Fibroblast of the aortic adventitia (primary cell): ENCODE measurements around the gene SLC43A1. TPM values are rescaled to one million over a fixed set of nuclear protein-coding genes. Genes with fewer than 3 reads are reported as not detected.

Experiments
- DNase-seq: peaks from one replicate; pipeline ENCODE4 v3.0.0-alpha.2; 2010; ENCODE audit warnings: low read depth
- H3K4me3 ChIP-seq: 2 replicates; pipeline ENCODE4 v1.5.1; 2011; ENCODE audit warnings: low read depth, mild to moderate bottlenecking, control low read depth, low read length, moderate library complexity
- total RNA-seq: library from RNA; depleted of rRNA; stranded (reverse); fragments of >200 nt; gene quantifications from 2 replicates; pipeline ENCODE4 v1.2.3, GENCODE V29; 2012; ENCODE audit warnings: low replicate concordance
- TF ChIP-seq, protein P1 (sequence below): IDR thresholded peaks from 2 replicates; pipeline ENCODE4 v1.5.1; 2011; ENCODE audit warnings: mild to moderate bottlenecking, low read length, control low read depth, inconsistent platforms; ENCODE audit not compliant: insufficient read depth

The SLC43A1 gene
- total RNA-seq, 1 donor: 11.4 TPM

- TF ChIP-seq, protein P1, sequence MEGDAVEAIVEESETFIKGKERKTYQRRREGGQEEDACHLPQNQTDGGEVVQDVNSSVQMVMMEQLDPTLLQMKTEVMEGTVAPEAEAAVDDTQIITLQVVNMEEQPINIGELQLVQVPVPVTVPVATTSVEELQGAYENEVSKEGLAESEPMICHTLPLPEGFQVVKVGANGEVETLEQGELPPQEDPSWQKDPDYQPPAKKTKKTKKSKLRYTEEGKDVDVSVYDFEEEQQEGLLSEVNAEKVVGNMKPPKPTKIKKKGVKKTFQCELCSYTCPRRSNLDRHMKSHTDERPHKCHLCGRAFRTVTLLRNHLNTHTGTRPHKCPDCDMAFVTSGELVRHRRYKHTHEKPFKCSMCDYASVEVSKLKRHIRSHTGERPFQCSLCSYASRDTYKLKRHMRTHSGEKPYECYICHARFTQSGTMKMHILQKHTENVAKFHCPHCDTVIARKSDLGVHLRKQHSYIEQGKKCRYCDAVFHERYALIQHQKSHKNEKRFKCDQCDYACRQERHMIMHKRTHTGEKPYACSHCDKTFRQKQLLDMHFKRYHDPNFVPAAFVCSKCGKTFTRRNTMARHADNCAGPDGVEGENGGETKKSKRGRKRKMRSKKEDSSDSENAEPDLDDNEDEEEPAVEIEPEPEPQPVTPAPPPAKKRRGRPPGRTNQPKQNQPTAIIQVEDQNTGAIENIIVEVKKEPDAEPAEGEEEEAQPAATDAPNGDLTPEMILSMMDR: no peak
- no peak for DNase-seq
These were observed 53.5 kb downstream of the SLC43A1 start for GRCh38 chr11:57461841-57462489.

DNA sequence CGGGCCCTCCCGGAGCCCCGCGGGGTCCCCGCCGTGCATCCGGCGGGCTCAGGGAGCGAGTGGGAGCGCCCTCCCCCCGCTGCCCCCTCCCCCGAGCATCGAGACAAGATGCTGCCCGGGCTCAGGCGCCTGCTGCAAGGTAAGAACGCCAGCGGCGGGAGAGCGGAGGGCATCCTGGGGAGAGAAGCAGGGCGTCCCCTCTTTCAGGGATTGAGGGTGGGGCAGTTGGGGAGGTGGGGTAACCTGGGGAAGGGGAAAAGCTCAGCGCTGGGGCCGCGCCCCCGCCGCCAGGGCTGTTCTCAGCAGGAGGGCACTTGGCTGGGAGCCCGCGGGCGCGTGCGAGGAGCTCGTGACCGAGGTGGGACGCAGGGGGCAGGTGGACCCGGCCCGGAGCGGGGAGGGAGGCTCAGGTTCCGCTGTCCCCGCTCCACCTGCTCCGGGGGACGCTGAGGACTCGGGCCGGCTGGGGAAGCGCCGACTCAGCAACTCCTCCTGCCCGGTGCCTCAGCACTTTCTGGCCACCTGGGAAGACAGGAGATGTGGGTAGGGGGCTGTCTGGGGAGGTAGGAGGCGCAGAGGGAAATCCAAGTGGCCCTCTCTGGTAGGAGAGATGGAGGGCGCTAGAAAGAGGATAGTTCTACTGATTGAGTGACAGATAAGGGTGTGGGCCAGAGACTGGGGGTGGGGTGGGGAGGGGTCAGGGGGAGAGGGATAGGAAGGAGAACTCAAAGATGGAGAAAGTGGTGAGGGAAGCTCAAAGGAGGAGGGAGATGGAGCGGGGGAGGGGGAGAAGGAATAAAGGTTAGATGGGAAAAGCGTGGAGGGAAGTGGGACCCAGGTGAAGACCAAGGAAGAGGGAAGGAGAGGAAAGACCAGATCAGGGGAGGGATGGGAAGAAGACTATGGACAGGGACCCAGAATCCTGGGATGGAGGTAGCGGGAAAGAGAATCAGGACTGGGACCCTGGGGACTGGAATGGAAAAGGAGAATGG lies 54.4 kb downstream of the SLC43A1 start:
- H3K4me3 ChIP-seq: peak overlapping the region; percentile 35
- DNase-seq: no peak
- TF ChIP-seq, protein P1: no peak

More at GRCh38 chr11:57461841-57462489, 53.5 kb downstream of the SLC43A1 start:
- no peak overlapping the region for H3K4me3 ChIP-seq

- TF ChIP-seq, protein P1: peak; percentile 22
- peak; percentile 26 for DNase-seq
- H3K4me3 ChIP-seq: peak within 1 kb of the TSS; percentile 57
These were observed 55.3 kb downstream of the SLC43A1 start, which contains the start of gene RTN4RL2 for GRCh38 chr11:57460022-57460757. Gene RTN4RL2, plus strand, starts transcription at chr11:57460528. Its CDS starts 338 bp downstream, at chr11:57460866.

DNA sequence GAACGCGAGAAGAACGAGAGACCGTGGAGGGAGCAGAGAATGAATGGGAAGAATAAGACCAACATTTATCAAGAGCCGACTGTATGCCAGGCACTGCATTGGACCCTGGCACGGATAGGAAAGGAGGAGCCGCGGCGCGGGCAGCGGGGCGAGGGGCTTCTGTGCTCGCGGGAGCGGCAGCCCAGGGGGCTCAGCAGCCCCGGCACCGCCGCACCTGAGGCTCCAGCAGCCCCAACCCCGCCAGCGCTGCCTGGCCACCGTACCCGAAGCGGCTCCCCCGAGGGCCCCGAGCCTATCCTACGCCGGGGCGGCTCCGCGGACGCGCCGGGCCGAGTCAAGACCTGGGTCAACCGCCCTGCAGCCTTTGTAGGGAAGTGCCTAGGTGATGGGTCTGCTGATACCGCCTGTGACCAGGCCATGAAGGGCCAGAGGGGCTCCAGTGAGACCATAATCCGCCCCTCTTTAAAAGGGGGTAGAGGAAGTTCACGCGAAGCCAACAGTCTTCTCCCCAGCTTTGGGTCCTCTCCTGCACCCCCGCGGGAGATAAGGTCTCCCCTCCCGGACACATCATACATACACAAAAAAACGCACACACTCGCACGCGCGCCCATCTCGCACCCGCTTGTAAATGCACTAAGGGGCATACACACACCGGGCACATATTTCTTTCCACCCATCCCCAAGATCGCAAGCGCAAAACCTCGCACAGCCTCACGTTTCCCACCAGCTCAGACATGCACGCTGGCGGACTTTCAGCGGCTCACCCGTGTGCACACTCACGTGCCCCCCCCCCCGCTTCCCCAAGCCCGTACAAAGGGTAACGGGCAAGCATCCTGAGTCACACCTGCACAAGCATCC lies 56.1 kb downstream of the SLC43A1 start:
- TF ChIP-seq, protein P1: no peak
- no peak for DNase-seq
- peak overlapping the region; percentile 25 for H3K4me3 ChIP-seq

- DNase-seq: peak; percentile 31
- TF ChIP-seq, protein P1: peak; percentile 78
- H3K4me3 ChIP-seq: peak overlapping the region; percentile 29
These were observed 56.9 kb downstream of the SLC43A1 start for GRCh38 chr11:57458410-57459163.
